Measurements from ENCODE around the gene TAMALIN. TPM values are rescaled to one million over a fixed set of nuclear protein-coding genes. Genes with fewer than 3 reads are reported as not detected.

TAMALIN gene
- total and polyA plus RNA-seq, 8 donors, result 30.6 to 63.7 (median 43.5) TPM

GRCh38 chr12:52061470-52062166, 54.9 kb downstream of the TAMALIN start:
- H3K4me3 ChIP-seq, result no peak overlapping the region
- H3K27ac ChIP-seq, result no peak overlapping the region
- no peaks in the 10 kb centered on the region for H3K4me1 ChIP-seq
- intact Hi-C loops (cut with DNase I), result no loop called here
- H3K36me3 ChIP-seq, result peaks cover 0 to 30% of the 10 kb centered on the region in 2 donors
- H3K27me3 ChIP-seq, result no peaks in the 10 kb centered on the region
- ATAC-seq, result no peak
- TF ChIP-seq CTCF (IDR thresholded peaks at IDR 0.05), result no peak
- no peaks in the 10 kb centered on the region for H3K9me3 ChIP-seq
- DNase-seq, result no peak

- TF ChIP-seq CTCF (IDR thresholded peaks at IDR 0.05), result no peak
- Histone ChIP-seq H3K4me3 (no peak overlapping the region), H3K27ac (no peak overlapping the region), H3K36me3 (peaks cover 0 to 22% of the 10 kb centered on the region in 2 donors), H3K9me3 (no peaks in the 10 kb centered on the region), H3K4me1 (no peaks in the 10 kb centered on the region), H3K27me3 (peaks cover 0 to 5% of the 10 kb centered on the region in 2 donors)
- no peak for DNase-seq
- no peak for ATAC-seq
- intact Hi-C loops (cut with DNase I), result no loop called here
Observed at GRCh38 chr12:52062167-52063081, 55.7 kb downstream of the TAMALIN start.

- ATAC-seq, result no peak
- Histone ChIP-seq H3K27me3 (peaks cover 0 to 5% of the 10 kb centered on the region in 2 donors), H3K4me3 (no peak overlapping the region), H3K36me3 (peaks cover 0 to 13% of the 10 kb centered on the region in 2 donors), H3K27ac (no peak overlapping the region), H3K4me1 (no peaks in the 10 kb centered on the region), H3K9me3 (no peaks in the 10 kb centered on the region)
- no peak for TF ChIP-seq CTCF (IDR thresholded peaks at IDR 0.05)
- intact Hi-C loops (cut with DNase I), result no loop called here
- no peak for DNase-seq
Observed at GRCh38 chr12:52063082-52063924, 56.6 kb downstream of the TAMALIN start.

GRCh38 chr12:52063981-52064649, 57.4 kb downstream of the TAMALIN start:
- intact Hi-C loops (cut with DNase I), result no loop called here
- Histone ChIP-seq H3K9me3 (no peaks in the 10 kb centered on the region), H3K4me1 (peaks cover 0 to 3% of the 10 kb centered on the region in 2 donors), H3K4me3 (no peak overlapping the region), H3K36me3 (peaks cover 0 to 5% of the 10 kb centered on the region in 2 donors), H3K27me3 (peaks cover 0 to 5% of the 10 kb centered on the region in 2 donors), H3K27ac (no peak overlapping the region)
- ATAC-seq (no peak), DNase-seq (no peak)
- TF ChIP-seq CTCF (IDR thresholded peaks at IDR 0.05), result no peak

Other genes with a start within 250 kb of the TAMALIN start
- gene FIGNL2, start 158.2 kb upstream of the TAMALIN start, total RNA-seq, result 1 to 10 TPM in 1 of 2 donors, under 1 TPM in 1; 0.58 to 1.0 TPM
- gene FIGNL2, start 158.2 kb upstream of the TAMALIN start, polyA plus RNA-seq (ENCODE audit: insufficient read length in 6 of 6), result 1 to 10 TPM; 1.0 to 2.3 (median 1.8) TPM
- gene ANKRD33, start 118.8 kb upstream of the TAMALIN start, total RNA-seq, result not detected
- under 1 TPM in 3 of 6 donors, not detected in 3; 0.08 to 0.13 (median 0.08) TPM for gene ANKRD33, start 118.8 kb upstream of the TAMALIN start, polyA plus RNA-seq (ENCODE audit: insufficient read length in 6 of 6)
- 100 to 1,000 TPM; 115 to 173 TPM for gene ACVRL1, start 99.4 kb upstream of the TAMALIN start, total RNA-seq
- 10 to 100 TPM; 74.2 to 97.5 (median 95.4) TPM for gene ACVRL1, start 99.4 kb upstream of the TAMALIN start, polyA plus RNA-seq (ENCODE audit: insufficient read length in 6 of 6)
- gene ACVR1B, start 55.2 kb upstream of the TAMALIN start, total RNA-seq, result 10 to 100 TPM; 24.9 to 26.6 TPM
- 10 to 100 TPM; 13.2 to 17.8 (median 15.6) TPM for gene ACVR1B, start 55.2 kb upstream of the TAMALIN start, polyA plus RNA-seq (ENCODE audit: insufficient read length in 6 of 6)
- 100 to 1,000 TPM in 1 of 2 donors, 10 to 100 TPM in 1; 36.4 to 165 TPM for gene NR4A1, start 44.5 kb downstream of the TAMALIN start, total RNA-seq
- 100 to 1,000 TPM in 2 of 6 donors, 10 to 100 TPM in 4; 12.8 to 293 (median 82.3) TPM for gene NR4A1, start 44.5 kb downstream of the TAMALIN start, polyA plus RNA-seq (ENCODE audit: insufficient read length in 6 of 6)
- 10 to 100 TPM; 35.7 to 42.4 TPM for gene ATG101, start 63.0 kb downstream of the TAMALIN start, total RNA-seq
- 10 to 100 TPM; 19.7 to 25.9 (median 24.3) TPM for gene ATG101, start 63.0 kb downstream of the TAMALIN start, polyA plus RNA-seq (ENCODE audit: insufficient read length in 6 of 6)
- gene SMIM41, start 72.8 kb downstream of the TAMALIN start, total RNA-seq, result 1 to 10 TPM in 1 of 2 donors, under 1 TPM in 1; 0.47 to 4.5 TPM
- 1 to 10 TPM; 1.2 to 6.9 (median 3.9) TPM for gene SMIM41, start 72.8 kb downstream of the TAMALIN start, polyA plus RNA-seq (ENCODE audit: insufficient read length in 6 of 6)
- gene KRT80, start 185.1 kb downstream of the TAMALIN start, total RNA-seq, result 10 to 100 TPM; 27.6 to 30.1 TPM
- gene KRT80, start 185.1 kb downstream of the TAMALIN start, polyA plus RNA-seq (ENCODE audit: insufficient read length in 6 of 6), result 1 to 10 TPM in 2 of 6 donors, under 1 TPM in 4; 0.59 to 1.9 (median 0.77) TPM
- 1,000 to 10,000 TPM; 1,945 to 1,968 TPM for gene KRT7, start 226.3 kb downstream of the TAMALIN start, total RNA-seq
- gene KRT7, start 226.3 kb downstream of the TAMALIN start, polyA plus RNA-seq (ENCODE audit: insufficient read length in 6 of 6), result 10 to 100 TPM; 15.2 to 48.4 (median 22.9) TPM

Measured in left lung (tissue), 10 donors.